ENCODE results near the gene FAM219B.
A peak's percentile ranks its signal among the peaks of the same experiment; 100 is the strongest.
"Not testable (repeated sequence)": the region's sequence is repeated elsewhere in the genome, so short reads cannot be mapped to it uniquely, and the experiment has no call there.

The FAM219B gene

GRCh38 chr15:74902295-74903075, 4.2 kb downstream of the FAM219B start:
- DNase-seq: no peak

- peak; percentile 79 for DNase-seq
Measured at GRCh38 chr15:74901612-74902063, 5.0 kb downstream of the FAM219B start.

- no peak for DNase-seq
Measured at GRCh38 chr15:74897300-74897701, 9.3 kb downstream of the FAM219B start.

GRCh38 chr15:74896316-74896715, 10.3 kb downstream of the FAM219B start:
- DNase-seq: no peak

- DNase-seq: no peak
Measured at GRCh38 chr15:74895830-74896229, 10.8 kb downstream of the FAM219B start.

- DNase-seq: not testable (repeated sequence)
Measured at GRCh38 chr15:74894383-74894782, 12.3 kb downstream of the FAM219B start.

GRCh38 chr15:74893627-74894026, 13.0 kb downstream of the FAM219B start:
- DNase-seq: peak; percentile 71

GRCh38 chr15:74892931-74893330, 13.7 kb downstream of the FAM219B start:
- no peak for DNase-seq

GRCh38 chr15:74892313-74892712, 14.3 kb downstream of the FAM219B start:
- no peak for DNase-seq

GRCh38 chr15:74891469-74891868, 15.2 kb downstream of the FAM219B start:
- DNase-seq: no peak

- no peak for DNase-seq
Measured at GRCh38 chr15:74890665-74890960, 16.0 kb downstream of the FAM219B start.

- peak; percentile 92 for DNase-seq
Measured at GRCh38 chr15:74889883-74890664, 16.6 kb downstream of the FAM219B start, which contains the start of gene MPI. TSS of gene MPI (plus strand) at chr15:74890042. CDS start at chr15:74890074, 32 bp downstream.

GRCh38 chr15:74889390-74889882, 17.2 kb downstream of the FAM219B start:
- peak; percentile 32 for DNase-seq

- no peak for DNase-seq
Measured at GRCh38 chr15:74888716-74889115, 17.9 kb downstream of the FAM219B start.

- DNase-seq: not testable (repeated sequence)
Measured at GRCh38 chr15:74887537-74888193, 19.0 kb downstream of the FAM219B start.

GRCh38 chr15:74885461-74885860, 21.2 kb downstream of the FAM219B start:
- DNase-seq: no peak

- no peak for DNase-seq
Measured at GRCh38 chr15:74884428-74885223, 22.0 kb downstream of the FAM219B start.

- no peak for DNase-seq
Measured at GRCh38 chr15:74882528-74882927, 24.1 kb downstream of the FAM219B start.

- no peak for DNase-seq
Measured at GRCh38 chr15:74878273-74878672, 28.4 kb downstream of the FAM219B start.

GRCh38 chr15:74873756-74874424, 32.8 kb downstream of the FAM219B start:
- no peak for DNase-seq

GRCh38 chr15:74873036-74873755, 33.5 kb downstream of the FAM219B start, which contains the start of gene SCAMP2:
TSS of gene SCAMP2 (minus strand) at chr15:74873365. CDS start at chr15:74873255, 110 bp downstream.
- DNase-seq: peak; percentile 95
